Fibroblast of peridontal ligament (primary cell): ENCODE data around the gene FILIP1.
"Not testable (repeated sequence)": the region's sequence is repeated elsewhere in the genome, so short reads cannot be mapped to it uniquely, and the experiment has no call there.

Experiments used
- DNase-seq: peaks from one replicate; pipeline ENCODE4 v3.0.0-alpha.2; 2010; ENCODE audit errors: extremely low read depth

The FILIP1 gene

DNA sequence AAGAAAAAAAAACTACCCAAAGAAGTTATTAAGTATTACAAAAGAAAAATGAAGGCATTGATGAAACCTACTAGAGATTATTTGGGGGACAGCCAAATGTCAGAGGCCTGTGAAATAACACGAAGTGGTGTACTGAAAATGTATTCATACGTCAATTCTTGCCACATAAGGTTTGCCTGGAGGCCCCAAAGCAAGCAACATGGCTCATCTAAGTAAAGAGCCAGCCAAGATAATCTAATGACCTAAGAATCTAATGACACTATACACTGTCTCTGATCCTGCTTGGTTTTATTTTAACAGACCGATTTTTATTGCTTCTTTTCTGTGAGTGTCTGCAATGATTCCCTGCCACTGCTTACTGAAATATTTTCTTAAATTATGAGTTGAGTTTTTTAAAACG lies 34.7 kb downstream of the FILIP1 start:
- DNase-seq: peak; percentile 32

DNA sequence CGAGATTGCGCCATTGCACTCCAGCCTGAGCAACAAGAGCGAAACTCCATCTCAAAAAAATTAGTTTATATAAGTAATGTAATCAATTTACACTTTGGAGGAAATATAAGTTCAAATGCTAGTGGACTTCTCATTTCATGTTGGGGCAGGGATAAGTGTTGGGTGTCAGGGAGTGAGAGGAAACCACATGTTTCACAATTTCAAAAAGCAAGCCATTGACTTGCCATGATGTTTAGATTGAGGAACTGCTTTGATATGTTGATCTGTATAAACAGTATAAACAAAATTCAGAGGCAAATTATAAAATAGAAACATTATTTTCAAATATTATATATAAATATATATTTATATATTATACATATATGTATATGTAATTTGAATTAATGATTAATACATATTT lies 42.7 kb downstream of the FILIP1 start:
- DNase-seq: no peak

GRCh38 chr6:75449630-75450206 lies 43.9 kb downstream of the FILIP1 start:
- peak; percentile 73 for DNase-seq

- DNase-seq: no peak
Observed at GRCh38 chr6:75446241-75446880, 47.2 kb downstream of the FILIP1 start.

- DNase-seq: no peak
Observed at GRCh38 chr6:75445738-75446137, 47.9 kb downstream of the FILIP1 start.

DNA sequence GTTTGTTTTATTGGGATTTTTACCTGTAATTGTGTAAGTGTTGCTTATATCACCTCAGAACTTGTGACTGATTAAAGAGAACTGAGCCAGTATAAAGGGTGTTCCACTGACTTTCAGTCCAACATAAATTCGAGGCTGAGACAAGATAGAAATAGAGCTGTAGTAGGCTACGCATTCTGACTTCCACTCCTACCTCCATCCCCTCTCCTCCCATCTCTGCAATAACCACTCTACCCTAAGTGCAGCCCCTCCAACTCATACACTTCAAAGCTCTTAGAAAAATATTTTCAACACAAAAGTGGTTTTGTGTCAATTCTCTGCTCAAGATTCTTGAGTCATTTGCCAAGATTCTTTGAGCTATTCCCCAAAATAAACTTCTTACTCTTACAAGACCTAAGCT lies 48.7 kb downstream of the FILIP1 start:
- no peak for DNase-seq

DNA sequence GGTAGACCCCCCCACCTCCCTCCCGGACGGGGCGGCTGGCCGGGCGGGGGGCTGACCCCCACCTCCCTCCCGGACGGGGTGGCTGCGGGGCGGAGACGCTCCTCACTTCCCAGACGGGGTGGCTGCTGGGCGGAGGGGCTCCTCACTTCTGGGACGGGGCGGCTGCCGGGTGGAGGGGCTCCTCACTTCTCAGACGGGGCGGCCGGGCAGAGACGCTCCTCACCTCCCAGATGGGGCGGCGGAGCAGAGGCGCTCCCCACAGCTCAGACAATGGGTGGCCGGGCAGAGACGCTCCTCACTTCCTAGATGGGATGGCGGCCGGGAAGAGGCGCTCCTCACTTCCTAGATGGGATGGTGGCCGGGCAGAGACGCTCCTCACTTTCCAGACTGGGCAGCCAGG lies 51.7 kb downstream of the FILIP1 start:
- not testable (repeated sequence) for DNase-seq

- DNase-seq: not testable (repeated sequence)
Observed at GRCh38 chr6:75441479-75441878, 52.1 kb downstream of the FILIP1 start.

- DNase-seq: no peak
Observed at GRCh38 chr6:75438442-75439116, 55.0 kb downstream of the FILIP1 start.

GRCh38 chr6:75438013-75438431 lies 55.6 kb downstream of the FILIP1 start:
- peak; percentile 32 for DNase-seq

DNA sequence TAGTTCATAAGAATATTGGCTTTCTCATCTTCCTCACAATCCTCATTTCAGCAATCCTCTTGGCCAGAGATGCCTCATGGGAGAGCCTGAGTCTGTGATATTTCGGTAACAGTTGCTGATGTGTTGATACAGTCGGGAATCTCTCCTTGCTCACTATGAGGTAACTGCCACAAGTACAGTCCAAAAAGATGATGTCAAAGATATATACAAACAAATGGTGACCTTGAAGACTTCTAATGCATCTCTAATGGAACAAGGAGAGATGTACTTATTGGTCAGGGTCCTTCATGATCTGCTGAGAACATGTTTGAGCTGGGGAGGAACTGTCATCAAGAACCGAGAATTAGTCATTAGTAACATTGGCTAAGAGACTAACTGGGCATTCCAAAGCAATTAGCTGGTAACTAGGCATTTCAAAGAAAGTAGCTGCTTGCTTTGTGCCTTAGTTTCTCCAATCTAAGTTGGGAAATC lies 56.1 kb downstream of the FILIP1 start:
- peak; percentile 57 for DNase-seq

GRCh38 chr6:75436869-75437268 lies 56.7 kb downstream of the FILIP1 start:
- no peak for DNase-seq

DNA sequence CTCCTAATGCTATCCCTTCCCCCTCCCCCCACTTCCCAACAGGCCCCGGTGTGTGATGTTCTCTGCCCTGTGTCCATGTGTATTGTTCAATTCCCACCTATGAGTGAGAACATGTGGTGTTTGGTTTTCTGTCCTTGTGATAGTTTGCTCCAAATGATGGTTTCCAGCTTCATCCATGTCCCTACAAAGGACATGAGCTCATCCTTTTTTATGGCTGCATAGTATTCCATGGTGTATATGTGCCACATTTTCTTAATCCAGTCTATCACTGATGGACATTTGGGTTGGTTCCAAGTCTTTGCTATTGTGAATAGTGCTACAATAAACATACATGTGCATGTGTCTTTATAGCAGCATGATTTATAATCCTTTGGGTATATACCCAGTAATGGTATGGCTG lies 60.8 kb downstream of the FILIP1 start:
- not testable (repeated sequence) for DNase-seq

DNA sequence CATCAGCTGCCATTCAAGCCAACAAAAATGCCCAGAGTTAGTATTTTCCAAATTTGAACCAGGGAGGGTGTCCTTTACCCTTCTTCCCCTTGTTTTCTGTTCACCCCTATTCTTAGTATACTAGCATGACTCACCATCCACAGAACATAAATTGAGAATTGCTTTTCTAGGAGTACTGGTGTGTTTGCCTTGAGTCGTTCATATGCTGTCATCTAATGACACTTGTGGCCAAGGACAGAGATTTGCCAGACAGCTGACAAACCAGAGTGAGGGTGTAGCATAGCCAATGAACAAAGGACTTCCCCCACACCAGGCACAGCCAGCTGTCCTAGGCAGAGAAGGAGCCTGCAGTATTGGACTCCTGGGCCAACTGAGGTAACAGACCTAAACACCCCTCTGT lies 62.2 kb downstream of the FILIP1 start:
- no peak for DNase-seq

GRCh38 chr6:75430631-75431325 lies 62.8 kb downstream of the FILIP1 start:
- peak; percentile 39 for DNase-seq

GRCh38 chr6:75429061-75429703 lies 64.4 kb downstream of the FILIP1 start:
- no peak for DNase-seq

GRCh38 chr6:75428204-75428603 lies 65.4 kb downstream of the FILIP1 start:
- DNase-seq: no peak

DNA sequence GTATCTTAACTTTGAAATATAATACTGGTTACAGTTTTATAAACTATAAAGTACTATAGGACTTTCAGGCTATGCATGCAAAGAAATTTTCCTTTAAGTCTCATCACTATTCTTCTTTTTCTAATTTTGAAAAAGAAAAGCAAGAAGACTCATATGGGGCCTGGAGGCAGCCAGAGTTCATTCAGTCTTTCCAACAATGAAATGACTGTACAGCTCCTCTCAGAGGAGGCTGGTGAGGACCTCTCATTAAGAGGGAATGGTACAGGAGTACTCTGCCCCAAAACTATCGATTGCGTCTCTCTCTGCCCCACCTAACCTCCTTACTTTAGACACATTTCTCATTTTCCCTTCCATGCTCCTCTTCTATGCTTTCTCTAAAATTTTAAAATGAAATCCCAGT lies 66.3 kb downstream of the FILIP1 start:
- DNase-seq: no peak

DNA sequence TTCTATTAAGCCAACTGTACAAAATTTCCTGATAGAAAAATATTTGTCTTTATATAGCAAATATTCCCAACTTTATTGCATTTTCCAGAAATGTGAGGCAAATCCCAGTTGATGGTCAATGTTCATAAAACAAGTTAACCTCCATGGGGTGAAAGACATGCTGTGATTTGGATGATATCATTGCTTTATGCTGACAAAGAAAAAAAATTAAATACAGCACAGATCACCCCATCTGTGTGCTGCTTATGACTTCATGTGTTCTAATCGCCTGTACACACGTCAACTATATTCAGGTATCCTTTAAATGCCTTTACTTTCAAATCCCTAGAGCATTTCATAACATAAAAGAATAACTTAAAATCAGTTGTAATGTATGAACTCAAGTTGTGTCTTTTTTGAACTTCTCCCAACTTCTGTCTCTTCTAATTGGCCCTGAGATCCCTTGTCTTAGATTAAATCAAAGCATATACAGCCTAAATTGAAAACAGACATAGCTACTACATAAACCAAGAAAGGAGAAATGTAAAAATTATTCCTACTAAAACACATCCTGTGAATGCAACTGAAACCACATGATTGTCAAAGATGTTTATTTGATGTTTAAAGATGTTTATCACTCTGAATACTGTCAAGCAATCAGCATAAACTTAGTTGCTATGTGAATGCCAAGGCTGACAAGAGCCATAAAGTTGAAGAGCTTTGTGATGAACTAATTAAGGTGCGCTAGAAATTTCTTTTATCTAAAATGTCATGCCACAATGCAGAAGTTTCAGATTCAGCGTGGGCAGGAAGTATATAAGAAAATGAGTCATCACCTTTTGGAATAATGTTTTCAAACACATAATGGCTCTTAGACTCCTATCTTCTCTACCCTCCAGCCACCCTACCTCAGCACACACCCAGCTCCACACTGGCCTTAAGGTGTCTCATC lies 68.7 kb downstream of the FILIP1 start:
- DNase-seq: peak; percentile 82

DNA sequence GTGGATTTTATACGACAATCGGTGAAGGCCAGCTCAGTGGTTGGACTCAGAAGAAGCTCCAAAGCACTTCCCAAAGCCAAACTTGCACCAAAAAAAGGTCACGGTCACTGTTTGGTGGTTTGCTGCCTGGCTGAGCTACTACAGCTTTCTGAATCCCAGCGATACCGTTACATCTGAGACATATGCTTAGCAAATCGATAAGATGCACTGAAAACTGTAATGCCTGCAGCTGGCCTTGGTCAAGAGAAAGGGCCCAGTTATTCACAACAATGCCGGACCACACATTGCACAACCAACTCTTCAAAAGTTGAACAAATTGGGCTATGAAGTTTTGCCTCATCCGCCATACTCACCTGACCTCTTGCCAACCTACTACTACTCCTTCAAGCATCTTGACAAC lies 70.2 kb downstream of the FILIP1 start:
- DNase-seq: no peak
